NCI-H510A (cell line): Measurements from ENCODE around the gene SRC.

ENCODE experiments used
- DNase-seq: peaks from one replicate; lab custom pipeline; 2025; lab: John Stamatoyannopoulos, UW

Gene SRC

GRCh38 chr20:37430044-37430443 is 84.1 kb downstream of the SRC start:
- DNase-seq, result no peak

DNA sequence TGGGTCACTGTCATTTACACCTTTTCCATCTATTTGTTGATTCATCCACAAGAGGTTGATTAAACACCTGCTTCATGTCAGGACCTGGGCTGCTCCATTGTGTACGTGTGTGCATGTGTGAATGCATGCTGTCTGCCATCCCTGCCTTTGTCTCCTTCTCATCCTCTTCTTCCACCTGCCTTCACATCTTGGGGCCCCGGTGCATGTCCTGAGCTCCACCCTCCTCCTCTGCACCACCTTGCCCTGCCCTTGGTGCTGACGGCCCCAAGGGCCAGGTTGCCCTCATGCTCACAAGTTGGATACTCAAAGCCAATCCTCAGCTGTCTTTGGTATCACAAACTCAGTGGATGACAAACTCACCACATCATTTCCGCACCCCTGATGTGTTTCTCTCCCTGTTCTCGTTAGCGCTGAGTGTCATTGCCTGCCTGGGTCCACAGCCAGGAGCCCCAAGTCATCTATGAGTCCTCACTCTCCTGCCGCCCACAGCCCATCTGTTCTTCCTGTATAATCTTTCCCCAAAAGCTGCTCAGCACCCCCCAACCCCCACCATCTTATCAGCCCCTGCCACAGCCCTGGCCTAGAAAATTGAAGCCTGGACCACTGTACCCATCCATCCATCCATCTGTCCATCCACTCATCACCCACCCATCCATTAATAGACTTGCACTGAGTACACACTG is 85.0 kb downstream of the SRC start:
- no peak for DNase-seq

GRCh38 chr20:37431786-37432185 is 85.8 kb downstream of the SRC start:
- no peak for DNase-seq

DNA sequence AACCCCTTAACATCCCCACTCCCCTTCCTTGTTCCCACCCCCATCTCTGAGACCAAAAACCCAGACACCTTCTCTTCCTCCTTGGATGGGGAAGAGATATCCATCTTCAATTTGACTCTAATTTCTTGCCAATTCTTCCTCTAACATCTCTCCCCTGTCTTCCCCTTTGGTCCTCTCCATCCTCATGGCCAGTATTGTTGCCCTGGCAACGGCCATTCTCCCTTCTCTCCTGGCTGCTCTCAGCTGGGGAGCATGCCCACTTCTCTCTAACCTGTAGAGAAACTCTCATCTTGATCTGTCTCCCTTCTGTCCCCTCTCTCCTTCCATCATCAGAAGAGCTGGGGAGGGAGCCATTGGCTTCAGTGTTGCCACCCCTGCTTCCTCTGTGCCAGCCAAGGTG is 86.7 kb downstream of the SRC start:
- no peak for DNase-seq

- no peak for DNase-seq
These were observed 89.7 kb downstream of the SRC start for GRCh38 chr20:37435607-37436006.

GRCh38 chr20:37436527-37437186 is 90.7 kb downstream of the SRC start:
- no peak for DNase-seq

DNA sequence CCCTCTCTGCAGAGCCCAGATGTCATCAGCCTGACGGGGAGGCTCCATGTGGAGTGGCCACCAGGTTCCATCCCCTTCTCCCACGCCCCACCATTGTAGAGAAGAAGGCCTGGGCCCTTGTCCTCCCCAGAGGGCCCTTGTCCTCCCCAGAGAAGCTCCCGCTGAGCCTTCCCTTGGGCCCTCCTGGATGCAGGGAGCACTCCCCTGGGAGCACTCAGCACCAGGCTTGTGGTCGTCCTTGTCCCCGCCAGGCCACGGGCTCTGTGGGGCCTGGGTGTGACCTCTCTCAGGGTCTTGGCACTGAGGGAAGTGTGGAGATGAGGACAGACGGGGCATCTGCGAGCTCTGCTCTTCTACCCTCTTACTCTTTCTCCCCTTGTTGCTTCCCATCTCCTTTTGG is 91.7 kb downstream of the SRC start:
- DNase-seq, result no peak

DNA sequence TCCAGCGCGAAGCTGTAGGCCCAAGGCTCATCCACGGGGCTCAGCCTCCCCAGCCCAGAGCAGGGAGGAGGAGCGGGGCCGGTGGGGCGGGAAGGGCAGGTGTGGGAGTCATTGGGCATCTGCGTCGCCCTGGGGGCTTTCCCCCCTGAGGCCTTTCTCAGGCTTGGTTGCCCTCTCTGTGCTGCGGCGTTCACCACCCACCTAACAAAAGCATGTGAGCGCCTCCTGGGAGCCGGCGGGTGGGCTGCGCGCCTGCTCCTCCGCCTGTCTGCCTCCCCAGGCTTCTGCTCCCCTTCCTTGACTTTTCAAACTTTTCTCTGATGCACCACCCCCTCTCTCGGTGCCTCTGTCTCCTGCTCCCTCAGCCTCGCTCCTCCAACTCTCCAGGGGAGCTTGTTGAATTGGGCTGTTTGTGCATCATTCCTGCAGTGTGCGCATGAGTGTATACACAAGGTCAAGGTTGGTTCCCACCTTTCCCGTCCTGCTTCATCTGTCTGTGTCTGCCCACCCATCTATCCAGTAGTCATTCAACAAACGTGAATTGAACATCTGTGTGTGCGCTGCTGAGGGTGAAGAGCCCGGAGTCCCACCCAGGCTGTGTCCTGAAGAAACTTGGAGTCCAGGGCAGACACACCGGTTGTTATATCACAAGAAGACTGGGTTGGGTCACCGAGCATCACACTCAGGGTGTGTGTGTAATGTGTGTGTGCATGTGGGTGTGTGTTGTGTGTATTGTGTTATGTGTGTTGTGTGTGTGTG is 92.7 kb downstream of the SRC start:
- no peak for DNase-seq

- DNase-seq, result no peak
These were observed 93.4 kb downstream of the SRC start for GRCh38 chr20:37439223-37439933.

- DNase-seq, result no peak
These were observed 95.1 kb downstream of the SRC start for GRCh38 chr20:37441023-37441422.

GRCh38 chr20:37442547-37442946 is 96.6 kb downstream of the SRC start:
- DNase-seq, result no peak

DNA sequence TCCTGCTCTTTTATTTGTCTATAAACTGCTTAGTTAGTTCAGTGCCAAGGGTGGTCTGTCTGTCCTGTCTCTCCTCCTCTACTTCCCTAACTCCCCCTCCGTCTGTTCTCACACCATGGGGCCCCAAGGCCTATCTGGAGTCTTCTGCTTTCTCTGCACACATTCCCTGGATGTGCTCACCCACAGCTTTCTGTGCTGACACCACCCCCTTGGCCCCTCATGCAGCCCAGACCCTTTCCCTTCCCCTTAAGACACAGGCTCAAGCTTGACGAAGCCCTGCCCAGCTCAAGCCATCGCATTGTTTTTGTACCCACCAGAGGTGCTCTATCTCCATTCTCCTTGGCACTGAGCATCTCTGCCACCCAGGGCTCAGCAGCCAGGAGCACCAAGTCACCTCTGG is 97.0 kb downstream of the SRC start:
- DNase-seq, result no peak

DNA sequence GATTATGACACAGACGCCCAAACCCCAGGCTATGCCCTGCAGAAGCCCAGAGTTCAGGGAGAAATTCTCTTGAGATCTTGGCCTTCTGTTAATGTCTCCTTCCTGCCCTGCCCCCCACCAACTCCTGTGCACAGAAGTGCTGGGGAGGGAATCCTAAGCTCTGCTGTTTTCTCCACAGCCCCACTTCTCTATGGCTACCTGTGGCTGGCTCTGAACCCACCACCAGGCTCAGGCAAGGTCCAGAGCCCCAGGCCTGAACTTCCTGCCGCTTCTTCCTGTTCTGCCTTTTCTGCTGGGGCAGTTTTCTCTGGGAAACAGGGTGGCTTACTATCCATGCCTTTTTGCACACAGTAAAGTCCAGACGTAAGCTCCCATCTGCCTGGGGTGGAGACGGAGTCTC is 97.7 kb downstream of the SRC start:
- no peak for DNase-seq

DNA sequence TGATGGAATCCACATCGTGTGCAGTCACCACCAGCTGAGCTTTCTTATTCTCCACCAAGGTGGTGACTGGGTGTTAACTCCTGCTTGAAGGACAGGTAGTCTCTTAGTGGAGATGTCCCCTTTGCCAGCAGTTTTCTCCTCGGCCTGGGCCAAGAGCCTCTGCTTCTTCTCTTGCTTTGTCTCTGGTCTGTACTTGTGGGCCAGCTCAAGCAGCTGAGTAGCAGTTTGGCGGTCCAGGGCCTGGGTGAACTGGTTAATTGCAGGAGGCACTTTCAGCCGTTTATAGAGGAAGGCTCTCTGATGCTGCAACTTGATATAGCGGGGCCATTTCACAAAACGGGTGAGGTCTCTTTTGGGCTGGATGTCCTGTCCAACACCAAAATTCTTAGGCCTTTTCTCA is 99.1 kb downstream of the SRC start:
- no peak for DNase-seq

- no peak for DNase-seq
These were observed 100.5 kb downstream of the SRC start for GRCh38 chr20:37446286-37447032.

- no peak for DNase-seq
These were observed 101.7 kb downstream of the SRC start for GRCh38 chr20:37447688-37448087.

- no peak for DNase-seq
These were observed 103.3 kb downstream of the SRC start for GRCh38 chr20:37449276-37449675.

DNA sequence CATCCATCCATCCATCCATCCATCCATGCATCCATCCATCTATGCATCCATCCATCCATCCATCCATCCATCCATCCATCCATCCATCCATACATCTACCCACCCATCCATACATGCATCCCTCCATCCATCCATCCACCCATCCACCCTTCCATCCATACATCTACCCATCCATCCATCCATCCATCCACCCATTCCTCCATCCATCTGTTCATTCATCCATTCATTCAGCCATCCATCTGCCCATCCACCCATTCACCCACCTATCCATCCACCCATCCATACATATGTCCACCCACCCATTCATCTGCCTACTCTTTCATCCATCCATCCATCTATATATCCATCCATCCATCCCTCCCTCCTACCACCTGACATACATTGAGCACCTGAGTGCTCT is 104.4 kb downstream of the SRC start:
- DNase-seq, result no peak

DNA sequence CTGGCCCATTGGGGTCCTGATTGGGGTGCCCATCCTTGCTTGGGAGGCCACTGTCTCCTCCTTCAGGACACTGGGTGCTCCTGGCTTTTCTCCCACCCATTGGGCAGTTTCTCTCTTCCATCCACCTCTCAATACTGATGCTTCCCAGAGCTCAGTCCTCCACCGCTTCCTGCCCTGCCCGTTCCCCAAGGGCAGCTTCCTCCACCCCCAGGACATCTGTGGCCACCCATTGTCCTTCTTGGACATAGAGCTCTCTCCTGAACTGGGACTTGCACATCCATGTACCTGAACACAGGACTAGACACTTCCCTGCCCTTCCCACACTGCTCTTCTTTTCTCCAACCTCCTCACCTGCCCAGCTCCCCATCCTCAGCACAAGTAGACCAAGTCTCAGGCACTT is 105.7 kb downstream of the SRC start:
- no peak for DNase-seq

GRCh38 chr20:37452236-37452635 is 106.3 kb downstream of the SRC start:
- DNase-seq, result no peak

DNA sequence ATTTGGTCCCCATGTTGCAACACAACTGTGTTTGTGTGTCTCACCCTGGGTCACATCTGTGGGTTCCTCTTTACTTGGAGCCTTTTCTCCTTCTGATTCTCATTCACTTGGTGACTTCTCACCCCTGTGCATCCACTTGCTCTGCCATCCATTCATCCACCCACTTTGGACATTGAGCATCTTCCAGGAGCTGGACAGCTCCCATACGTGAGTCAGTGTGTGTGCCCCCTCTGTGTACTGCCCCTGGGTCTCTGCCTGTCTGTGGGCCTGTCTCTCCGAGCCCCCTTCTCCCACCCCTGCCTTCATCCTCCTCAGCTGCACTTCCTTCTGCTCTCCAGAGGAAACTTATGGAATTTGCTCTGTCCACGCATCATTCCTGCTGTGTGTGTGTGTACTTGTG is 107.3 kb downstream of the SRC start:
- DNase-seq, result no peak

- DNase-seq, result no peak
These were observed 107.9 kb downstream of the SRC start for GRCh38 chr20:37453836-37454235.
